ENCODE results near the gene MROH2B. TPM values are rescaled to one million over a fixed set of nuclear protein-coding genes. Genes with fewer than 3 reads are reported as not detected.

Gene MROH2B
- total and polyA plus RNA-seq, 2 donors from 2014 or later: not detected

- no peaks in the 10 kb centered on the region for H3K36me3 ChIP-seq (ENCODE audit: control insufficient read depth in 2 of 3, insufficient read depth in 3 of 3, low read length in 3 of 3)
- no peak for TF ChIP-seq CTCF (IDR thresholded peaks at IDR 0.05; ENCODE audit: borderline replicate concordance, extremely low read depth, insufficient read depth)
- H3K4me3 ChIP-seq (ENCODE audit: low read length in 3 of 3): no peak overlapping the region
- H3K9me3 ChIP-seq (ENCODE audit: control insufficient read depth in 2 of 3, insufficient read depth in 1 of 3, low read length in 3 of 3): no peaks in the 10 kb centered on the region
- peaks cover 4 to 14% (median 11%) of the 10 kb centered on the region in 3 donors for H3K4me1 ChIP-seq (ENCODE audit: control insufficient read depth in 2 of 3, insufficient read depth in 2 of 3, low read depth in 1 of 3, low read length in 3 of 3)
- H3K27ac ChIP-seq (ENCODE audit: low read depth in 2 of 2, low read length in 2 of 2): no peak overlapping the region
- no peak for FAIRE-seq
- intact Hi-C loops (cut with DNase I): no loop called here
- H3K27me3 ChIP-seq (ENCODE audit: control insufficient read depth, insufficient read depth, low read length): no peaks in the 10 kb centered on the region
- H3K9ac ChIP-seq (ENCODE audit: low read length in 3 of 3): no peak overlapping the region
- no peak for DNase-seq
Observed at GRCh38 chr5:40987349-40987748, 83.8 kb downstream of the MROH2B start.

DNA sequence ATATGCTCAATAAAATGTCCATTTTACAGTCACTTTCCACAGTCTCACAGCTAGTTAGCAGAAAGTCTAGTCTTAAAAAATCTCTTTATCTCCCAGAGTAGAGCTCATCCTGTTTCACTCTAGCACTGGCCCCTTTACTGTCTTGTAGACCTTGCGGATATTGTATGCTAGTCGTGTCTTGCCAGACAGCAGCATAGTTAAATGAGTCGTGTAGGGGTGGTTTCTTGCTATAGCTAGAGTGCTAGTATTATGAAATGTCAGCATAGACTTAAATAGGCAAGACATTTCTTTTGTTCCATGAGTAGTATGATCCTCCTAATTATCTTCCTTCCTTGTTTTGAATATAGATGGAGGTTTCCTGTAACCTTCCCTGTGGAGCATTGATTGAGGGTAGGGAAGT, 84.5 kb downstream of the MROH2B start:
- FAIRE-seq (no peak), DNase-seq (no peak)
- Histone ChIP-seq H3K9ac (ENCODE audit: low read length in 3 of 3) (no peak overlapping the region), H3K36me3 (ENCODE audit: control insufficient read depth in 2 of 3, insufficient read depth in 3 of 3, low read length in 3 of 3) (no peaks in the 10 kb centered on the region), H3K4me3 (ENCODE audit: low read length in 3 of 3) (no peak overlapping the region), H3K27ac (ENCODE audit: low read depth in 2 of 2, low read length in 2 of 2) (no peak overlapping the region), H3K27me3 (ENCODE audit: control insufficient read depth, insufficient read depth, low read length) (no peaks in the 10 kb centered on the region), H3K4me1 (ENCODE audit: control insufficient read depth in 2 of 3, insufficient read depth in 2 of 3, low read depth in 1 of 3, low read length in 3 of 3) (peaks cover 4 to 7% (median 7%) of the 10 kb centered on the region in 3 donors), H3K9me3 (ENCODE audit: control insufficient read depth in 2 of 3, insufficient read depth in 1 of 3, low read length in 3 of 3) (no peaks in the 10 kb centered on the region)
- intact Hi-C loops (cut with DNase I): no loop called here
- TF ChIP-seq CTCF (IDR thresholded peaks at IDR 0.05; ENCODE audit: borderline replicate concordance, extremely low read depth, insufficient read depth): no peak

GRCh38 chr5:40985501-40985900, 85.6 kb downstream of the MROH2B start:
- FAIRE-seq (no peak), DNase-seq (peak in 2 of 5 donors; percentile 8 to 28)
- Histone ChIP-seq H3K27ac (ENCODE audit: low read depth in 2 of 2, low read length in 2 of 2) (no peak overlapping the region), H3K36me3 (ENCODE audit: control insufficient read depth in 2 of 3, insufficient read depth in 3 of 3, low read length in 3 of 3) (no peaks in the 10 kb centered on the region), H3K9ac (ENCODE audit: low read length in 3 of 3) (no peak overlapping the region), H3K27me3 (ENCODE audit: control insufficient read depth, insufficient read depth, low read length) (no peaks in the 10 kb centered on the region), H3K4me1 (ENCODE audit: control insufficient read depth in 2 of 3, insufficient read depth in 2 of 3, low read depth in 1 of 3, low read length in 3 of 3) (peaks cover 0 to 5% (median 4%) of the 10 kb centered on the region in 3 donors), H3K4me3 (ENCODE audit: low read length in 3 of 3) (no peak overlapping the region), H3K9me3 (ENCODE audit: control insufficient read depth in 2 of 3, insufficient read depth in 1 of 3, low read length in 3 of 3) (no peaks in the 10 kb centered on the region)
- intact Hi-C loops (cut with DNase I): no loop called here
- no peak for TF ChIP-seq CTCF (IDR thresholded peaks at IDR 0.05; ENCODE audit: borderline replicate concordance, extremely low read depth, insufficient read depth)

GRCh38 chr5:40984884-40985283, 86.3 kb downstream of the MROH2B start:
- FAIRE-seq: no peak
- H3K36me3 ChIP-seq (ENCODE audit: control insufficient read depth in 2 of 3, insufficient read depth in 3 of 3, low read length in 3 of 3): no peaks in the 10 kb centered on the region
- H3K9ac ChIP-seq (ENCODE audit: low read length in 3 of 3): no peak overlapping the region
- H3K27me3 ChIP-seq (ENCODE audit: control insufficient read depth, insufficient read depth, low read length): no peaks in the 10 kb centered on the region
- no peak overlapping the region for H3K27ac ChIP-seq (ENCODE audit: low read depth in 2 of 2, low read length in 2 of 2)
- no peak for TF ChIP-seq CTCF (IDR thresholded peaks at IDR 0.05; ENCODE audit: borderline replicate concordance, extremely low read depth, insufficient read depth)
- DNase-seq: no peak
- H3K4me1 ChIP-seq (ENCODE audit: control insufficient read depth in 2 of 3, insufficient read depth in 2 of 3, low read depth in 1 of 3, low read length in 3 of 3): peaks cover 0 to 3% (median 0%) of the 10 kb centered on the region in 3 donors
- H3K4me3 ChIP-seq (ENCODE audit: low read length in 3 of 3): no peak overlapping the region
- intact Hi-C loops (cut with DNase I): no loop called here
- H3K9me3 ChIP-seq (ENCODE audit: control insufficient read depth in 2 of 3, insufficient read depth in 1 of 3, low read length in 3 of 3): no peaks in the 10 kb centered on the region

Data from kidney (tissue), 14 donors.